Ecto neural progenitor cell (in vitro differentiated cells): ENCODE data around the gene DHX30.

Source experiments
- DNase-seq: peaks from one replicate; pipeline ENCODE4 v3.0.0-alpha.2; 2018; ENCODE audit warnings: low spot score

Gene DHX30

GRCh38 chr3:47852604-47853602, 50.0 kb downstream of the DHX30 start:
- no peak for DNase-seq

- no peak for DNase-seq
Observed at GRCh38 chr3:47854267-47854666, 51.3 kb downstream of the DHX30 start.

GRCh38 chr3:47854720-47855455, 52.0 kb downstream of the DHX30 start:
- no peak for DNase-seq

GRCh38 chr3:47855461-47856383, 52.8 kb downstream of the DHX30 start:
- DNase-seq = no peak

- no peak for DNase-seq
Observed at GRCh38 chr3:47856669-47857068, 53.7 kb downstream of the DHX30 start.

- DNase-seq = no peak
Observed at GRCh38 chr3:47857151-47857550, 54.2 kb downstream of the DHX30 start.

GRCh38 chr3:47859956-47860605, 57.1 kb downstream of the DHX30 start:
- DNase-seq = no peak

- no peak for DNase-seq
Observed at GRCh38 chr3:47863391-47864128, 60.6 kb downstream of the DHX30 start.

- DNase-seq = no peak
Observed at GRCh38 chr3:47865192-47865591, 62.3 kb downstream of the DHX30 start.

GRCh38 chr3:47867451-47868044, 64.6 kb downstream of the DHX30 start:
- DNase-seq = no peak

GRCh38 chr3:47868306-47868705, 65.4 kb downstream of the DHX30 start:
- no peak for DNase-seq

- no peak for DNase-seq
Observed at GRCh38 chr3:47870156-47870555, 67.2 kb downstream of the DHX30 start.

- no peak for DNase-seq
Observed at GRCh38 chr3:47870702-47871260, 67.8 kb downstream of the DHX30 start.

- DNase-seq = no peak
Observed at GRCh38 chr3:47871389-47871788, 68.5 kb downstream of the DHX30 start.

- DNase-seq = no peak
Observed at GRCh38 chr3:47872916-47873315, 70.0 kb downstream of the DHX30 start.

GRCh38 chr3:47874438-47874837, 71.5 kb downstream of the DHX30 start:
- no peak for DNase-seq

- DNase-seq = no peak
Observed at GRCh38 chr3:47874913-47875312, 72.0 kb downstream of the DHX30 start.

GRCh38 chr3:47877290-47877689, 74.4 kb downstream of the DHX30 start:
- no peak for DNase-seq

- no peak for DNase-seq
Observed at GRCh38 chr3:47877719-47878118, 74.8 kb downstream of the DHX30 start.

GRCh38 chr3:47882338-47882737, 79.4 kb downstream of the DHX30 start:
- no peak for DNase-seq
